SK-N-SH (cell line): ENCODE data around the gene CPSF4.

ENCODE experiments used
- EZH2phosphoT487 ChIP-seq: fragments of 200-600 bp; sonication (generic); IDR thresholded peaks from 2 replicates; pipeline ENCODE4 v1.6.1; 2017; ENCODE audit warnings: low read depth, mixed run types, mild to moderate bottlenecking, antibody characterized with exemption, moderate library complexity, borderline replicate concordance
- FOSL2 ChIP-seq: IDR thresholded peaks from 2 replicates; pipeline ENCODE4 v1.4.0; 2012; ENCODE audit warnings: low read depth, mild to moderate bottlenecking, moderate library complexity, borderline replicate concordance
- TF ChIP-seq, protein P1 (sequence below): fragments of 200-600 bp; sonication (generic); IDR thresholded peaks from 2 replicates; pipeline ENCODE4 v1.6.1; 2017; ENCODE audit warnings: antibody characterized with exemption, mild to moderate bottlenecking, moderate library complexity

DNA sequence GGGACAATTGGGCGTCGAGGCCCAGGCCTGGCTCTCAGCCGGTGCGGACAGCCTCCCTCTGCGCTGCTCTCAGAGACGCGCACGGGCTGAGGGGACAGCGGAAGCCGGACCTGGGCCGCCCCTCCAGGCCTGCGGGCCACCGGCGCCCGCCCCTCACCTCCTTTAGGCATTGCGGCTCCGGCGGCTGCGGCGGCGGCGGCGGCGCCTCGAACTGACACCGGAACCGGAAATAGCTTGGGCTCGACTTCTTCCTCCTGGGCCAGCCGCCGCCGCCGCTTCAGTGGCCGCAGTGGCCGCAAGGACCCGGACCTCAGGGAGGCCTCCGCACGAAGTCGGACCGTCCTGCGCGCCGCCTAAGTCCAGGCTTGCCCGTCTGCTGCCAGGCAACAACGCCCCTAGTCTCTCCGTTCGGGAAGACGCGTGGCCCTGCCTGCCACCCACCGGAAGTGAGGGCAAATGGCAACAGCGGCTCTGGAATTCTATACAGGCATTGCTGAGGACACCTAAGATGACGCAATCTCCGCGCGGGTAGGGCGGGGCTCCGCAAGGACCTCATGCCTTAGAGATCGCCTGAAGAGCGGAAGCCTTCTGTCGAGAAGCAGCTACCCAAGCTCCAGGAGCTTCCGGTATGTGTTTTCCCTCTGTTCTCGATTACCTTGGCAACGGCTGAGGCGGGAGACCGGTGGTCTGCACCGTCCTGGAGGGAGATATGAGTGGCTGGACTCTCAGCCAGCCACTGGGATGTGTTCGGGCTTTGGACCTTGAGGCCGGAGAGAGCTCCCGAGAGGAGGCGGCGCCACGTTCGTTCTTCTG is 30.2 kb upstream of the CPSF4 start, which contains the start of the genes BUD31 and PDAP1:
- TF ChIP-seq EZH2phosphoT487 = no peak
- TF ChIP-seq, protein P1, sequence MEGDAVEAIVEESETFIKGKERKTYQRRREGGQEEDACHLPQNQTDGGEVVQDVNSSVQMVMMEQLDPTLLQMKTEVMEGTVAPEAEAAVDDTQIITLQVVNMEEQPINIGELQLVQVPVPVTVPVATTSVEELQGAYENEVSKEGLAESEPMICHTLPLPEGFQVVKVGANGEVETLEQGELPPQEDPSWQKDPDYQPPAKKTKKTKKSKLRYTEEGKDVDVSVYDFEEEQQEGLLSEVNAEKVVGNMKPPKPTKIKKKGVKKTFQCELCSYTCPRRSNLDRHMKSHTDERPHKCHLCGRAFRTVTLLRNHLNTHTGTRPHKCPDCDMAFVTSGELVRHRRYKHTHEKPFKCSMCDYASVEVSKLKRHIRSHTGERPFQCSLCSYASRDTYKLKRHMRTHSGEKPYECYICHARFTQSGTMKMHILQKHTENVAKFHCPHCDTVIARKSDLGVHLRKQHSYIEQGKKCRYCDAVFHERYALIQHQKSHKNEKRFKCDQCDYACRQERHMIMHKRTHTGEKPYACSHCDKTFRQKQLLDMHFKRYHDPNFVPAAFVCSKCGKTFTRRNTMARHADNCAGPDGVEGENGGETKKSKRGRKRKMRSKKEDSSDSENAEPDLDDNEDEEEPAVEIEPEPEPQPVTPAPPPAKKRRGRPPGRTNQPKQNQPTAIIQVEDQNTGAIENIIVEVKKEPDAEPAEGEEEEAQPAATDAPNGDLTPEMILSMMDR = no peak
- peak; percentile 9; the same call in 1 of the 2 replicates for TF ChIP-seq FOSL2
